B cell (primary cell): ENCODE results near the gene PTPRG. TPM values are rescaled to one million over a fixed set of nuclear protein-coding genes. Genes with fewer than 3 reads are reported as not detected.
"Not testable (repeated sequence)": the region's sequence is repeated elsewhere in the genome, so short reads cannot be mapped to it uniquely, and the experiment has no call there.

ENCODE experiments used
- ATAC-seq: fragments of 200-7000 bp; cut with Tn5 transposase; one replicate; pipeline ENCODE4 v1.10.0; 2021; ENCODE audit warnings: low read depth, mild to moderate bottlenecking, moderate number of reproducible peaks, moderate library complexity
- CTCF ChIA-PET: fragments of 350-600 bp; sonication (Branson Sonifier 250); formaldehyde crosslinking; loops from one replicate; lab custom pipeline; 2021; ENCODE audit warnings: antibody characterized with exemption, inconsistent platforms; lab: Charles Lee
- POLR2A ChIA-PET: fragments of 350-600 bp; sonication (Branson Sonifier 250); formaldehyde crosslinking; loops from one replicate; lab custom pipeline; 2021; ENCODE audit warnings: antibody characterized with exemption; lab: Charles Lee
- DNase-seq: peaks from one replicate; pipeline ENCODE4 v3.0.0; 2013
- H2AFZ ChIP-seq: 2 replicates; pipeline ENCODE4 v1.6.1; 2012; ENCODE audit warnings: mild to moderate bottlenecking, low read depth, low read length; ENCODE audit not compliant: insufficient read depth, poor library complexity, severe bottlenecking
- H3K27ac ChIP-seq, 2 donors: 1 replicate in 1 of 2; 2 replicates in 1 of 2; pipeline ENCODE4 v1.5.1; 2012 to 2013; ENCODE audit warnings: low read length in 2 of 2, mild to moderate bottlenecking in 2 of 2, moderate library complexity in 1 of 2
- H3K27me3 ChIP-seq, 4 experiments: fragments of 200-600 bp in 1 of 4; sonication (generic) in 1 of 4; replicated peaks in 1 of 4; 1 replicate in 2 of 4; 2 replicates in 2 of 4; pipeline versions ENCODE4 v1.6.1 to v1.7.0; 2013 to 2016; ENCODE audit warnings: low read length in 3 of 4, mild to moderate bottlenecking in 2 of 4, mixed read lengths in 1 of 4, moderate library complexity in 1 of 4; ENCODE audit not compliant: insufficient read depth in 4 of 4, control insufficient read depth in 3 of 4; ENCODE audit errors: control extremely low read depth in 1 of 4
- H3K36me3 ChIP-seq, 2 experiments: replicated peaks in 1 of 2; 1 replicate in 1 of 2; 2 replicates in 1 of 2; pipeline versions ENCODE4 v1.6.1 to v1.7.1; 2013; ENCODE audit warnings: low read length in 1 of 2; ENCODE audit not compliant: insufficient read depth in 2 of 2, control insufficient read depth in 1 of 2; ENCODE audit errors: control extremely low read depth in 1 of 2, extremely low read depth in 1 of 2
- H3K4me1 ChIP-seq, 2 donors: fragments of 200-600 bp in 1 of 2; sonication (generic) in 1 of 2; 1 replicate in 1 of 2; 2 replicates in 1 of 2; pipeline versions ENCODE4 v1.5.1 to v1.6.1; 2013 to 2017; ENCODE audit warnings: low read length in 2 of 2; ENCODE audit not compliant: control insufficient read depth in 2 of 2, insufficient read depth in 2 of 2
- H3K4me2 ChIP-seq: replicated peaks from 2 replicates; pipeline ENCODE3; 2012; ENCODE audit warnings: mild to moderate bottlenecking, low read depth, low read length; ENCODE audit not compliant: poor library complexity, severe bottlenecking
- H3K4me3 ChIP-seq, 5 experiments: fragments of 200-600 bp in 1 of 5; sonication (generic) in 1 of 5; 1 replicate in 3 of 5; 2 replicates in 2 of 5; pipeline versions ENCODE4 v1.5.1 to v1.7.0; 2011 to 2016; ENCODE audit warnings: low read length in 4 of 5, mild to moderate bottlenecking in 4 of 5, low read depth in 2 of 5, control low read depth in 1 of 5, moderate library complexity in 1 of 5; ENCODE audit not compliant: insufficient read depth in 1 of 5; ENCODE audit errors: control extremely low read depth in 1 of 5, extremely low read depth in 1 of 5
- H3K79me2 ChIP-seq: fragments of 200-600 bp; sonication (generic); one replicate; pipeline ENCODE4 v1.6.0; 2016; ENCODE audit warnings: low read length; ENCODE audit not compliant: control insufficient read depth, insufficient read depth
- H3K9ac ChIP-seq: fragments of 200-600 bp; sonication (generic); 2 replicates; pipeline ENCODE4 v1.6.1; 2017; ENCODE audit warnings: mild to moderate bottlenecking, low read length, moderate library complexity
- H3K9me3 ChIP-seq, 3 donors: one replicate each; pipeline versions ENCODE4 v1.6.1 to v1.7.1; 2013; ENCODE audit warnings: low read length in 2 of 3; ENCODE audit not compliant: control insufficient read depth in 2 of 3, insufficient read depth in 1 of 3; ENCODE audit errors: control extremely low read depth in 1 of 3
- H4K20me1 ChIP-seq: 2 replicates; pipeline ENCODE4 v1.6.0; 2012; ENCODE audit warnings: mild to moderate bottlenecking, low read length; ENCODE audit not compliant: insufficient read depth, control insufficient read depth, poor library complexity, severe bottlenecking
- H3K27ac Mint-ChIP-seq: one replicate; pipeline ENCODE4 v1.8.0; 2021; ENCODE audit warnings: mixed read lengths
- H3K27me3 Mint-ChIP-seq: one replicate; pipeline ENCODE4 v1.8.0; 2021; ENCODE audit warnings: mixed read lengths
- H3K4me1 Mint-ChIP-seq: one replicate; pipeline ENCODE4 v1.8.0; 2021; ENCODE audit warnings: mixed read lengths
- H3K4me3 Mint-ChIP-seq: one replicate; pipeline ENCODE4 v1.8.0; 2021; ENCODE audit warnings: mixed read lengths
- H3K9me3 Mint-ChIP-seq: one replicate; pipeline ENCODE4 v1.8.0; 2022; ENCODE audit warnings: mixed read lengths; ENCODE audit not compliant: insufficient read depth
- EZH2 ChIP-seq: IDR thresholded peaks from 2 replicates; pipeline ENCODE4 v1.6.1; 2012; ENCODE audit warnings: borderline replicate concordance, low read depth, mild to moderate bottlenecking, moderate library complexity, low read length; ENCODE audit not compliant: insufficient read depth, poor library complexity, severe bottlenecking
- WGBS: methylation state at CpG from one replicate; pipeline ENCODE4 v1.1.5; 2013; ENCODE audit warnings: missing lambda C conversion rate; ENCODE audit not compliant: insufficient coverage; 5-methylcytosine and 5-hydroxymethylcytosine counted together
- intact Hi-C: fragments of 100-400 bp; cut with micrococcal nuclease; formaldehyde crosslinking; loops from one replicate; pipeline ENCODE4 v1.10.0; 2022
- polyA plus RNA-seq: library from polyadenylated mRNA; depleted of rRNA; stranded (reverse); fragments of >200 nt; gene quantifications from 2 replicates; pipeline ENCODE4 v1.2.3, GENCODE V29; 2012
- total RNA-seq, 2 donors: library from RNA; stranded (reverse); fragments of 120-200 nt in 1 of 2; gene quantifications; 1 replicate in 1 of 2; 2 replicates in 1 of 2; pipeline versions ENCODE4 v1.2.3 to v1.2.4, GENCODE V29; 2013 to 2022
- TF ChIP-seq, protein P1 (sequence below): fragments of 200-600 bp; IDR thresholded peaks from one replicate; pipeline ENCODE4 v1.8.0; 2022; ENCODE audit warnings: antibody characterized with exemption, mild to moderate bottlenecking

Gene PTPRG
- total and polyA plus RNA-seq, 2 donors (not counting 1 experiment from before 2014, with no cell fraction given) = 0.12 to 1.3 TPM

DNA sequence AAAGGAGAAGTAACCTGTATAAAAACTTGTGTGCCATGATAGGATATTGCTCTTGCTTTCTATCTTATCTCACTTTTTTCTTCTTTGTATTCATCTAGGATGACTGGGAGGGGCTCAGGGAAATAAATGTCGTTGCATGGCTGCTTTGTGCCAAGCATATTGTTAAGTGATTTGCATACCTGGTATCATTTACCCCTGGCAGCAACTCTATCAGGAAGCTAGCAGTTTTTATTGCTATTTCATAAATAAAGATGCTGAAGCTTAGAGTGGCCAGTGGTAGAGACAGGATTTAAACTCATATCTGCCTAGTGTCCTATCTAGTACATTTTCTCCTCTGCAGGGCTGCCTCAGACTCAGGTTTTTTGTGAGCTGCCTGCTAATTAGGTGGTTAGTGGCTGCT lies 253.3 kb downstream of the PTPRG start:
- no peaks in the 10 kb centered on the region for H3K4me1 Mint-ChIP-seq
- H3K36me3 ChIP-seq = no peaks in the 10 kb centered on the region
- no peak overlapping the region for H3K9ac ChIP-seq
- H3K27me3 ChIP-seq = no peaks in the 10 kb centered on the region
- CTCF ChIA-PET = no interaction called here
- H3K27me3 Mint-ChIP-seq = no peaks in the 10 kb centered on the region
- WGBS = no CpG with 5 or more reads among the region's 1 CpG
- no peaks in the 10 kb centered on the region for H3K79me2 ChIP-seq
- no peak overlapping the region for H3K4me3 ChIP-seq
- POLR2A ChIA-PET = no interaction called here
- TF ChIP-seq, protein P1, sequence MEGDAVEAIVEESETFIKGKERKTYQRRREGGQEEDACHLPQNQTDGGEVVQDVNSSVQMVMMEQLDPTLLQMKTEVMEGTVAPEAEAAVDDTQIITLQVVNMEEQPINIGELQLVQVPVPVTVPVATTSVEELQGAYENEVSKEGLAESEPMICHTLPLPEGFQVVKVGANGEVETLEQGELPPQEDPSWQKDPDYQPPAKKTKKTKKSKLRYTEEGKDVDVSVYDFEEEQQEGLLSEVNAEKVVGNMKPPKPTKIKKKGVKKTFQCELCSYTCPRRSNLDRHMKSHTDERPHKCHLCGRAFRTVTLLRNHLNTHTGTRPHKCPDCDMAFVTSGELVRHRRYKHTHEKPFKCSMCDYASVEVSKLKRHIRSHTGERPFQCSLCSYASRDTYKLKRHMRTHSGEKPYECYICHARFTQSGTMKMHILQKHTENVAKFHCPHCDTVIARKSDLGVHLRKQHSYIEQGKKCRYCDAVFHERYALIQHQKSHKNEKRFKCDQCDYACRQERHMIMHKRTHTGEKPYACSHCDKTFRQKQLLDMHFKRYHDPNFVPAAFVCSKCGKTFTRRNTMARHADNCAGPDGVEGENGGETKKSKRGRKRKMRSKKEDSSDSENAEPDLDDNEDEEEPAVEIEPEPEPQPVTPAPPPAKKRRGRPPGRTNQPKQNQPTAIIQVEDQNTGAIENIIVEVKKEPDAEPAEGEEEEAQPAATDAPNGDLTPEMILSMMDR = no peak
- no peak for TF ChIP-seq EZH2
- H3K4me3 Mint-ChIP-seq = no peak overlapping the region
- intact Hi-C loops = no loop called here
- H2AFZ ChIP-seq = no peak overlapping the region
- H3K27ac ChIP-seq = no peak overlapping the region
- peaks cover 0 to 2% (median 2%) of the 10 kb centered on the region in 3 donors for H3K9me3 ChIP-seq
- no peak overlapping the region for H3K27ac Mint-ChIP-seq
- H4K20me1 ChIP-seq = no peaks in the 10 kb centered on the region
- H3K4me1 ChIP-seq = no peaks in the 10 kb centered on the region
- no peak for ATAC-seq
- no peaks in the 10 kb centered on the region for H3K9me3 Mint-ChIP-seq
- H3K4me2 ChIP-seq = no peak overlapping the region
- DNase-seq = no peak

DNA sequence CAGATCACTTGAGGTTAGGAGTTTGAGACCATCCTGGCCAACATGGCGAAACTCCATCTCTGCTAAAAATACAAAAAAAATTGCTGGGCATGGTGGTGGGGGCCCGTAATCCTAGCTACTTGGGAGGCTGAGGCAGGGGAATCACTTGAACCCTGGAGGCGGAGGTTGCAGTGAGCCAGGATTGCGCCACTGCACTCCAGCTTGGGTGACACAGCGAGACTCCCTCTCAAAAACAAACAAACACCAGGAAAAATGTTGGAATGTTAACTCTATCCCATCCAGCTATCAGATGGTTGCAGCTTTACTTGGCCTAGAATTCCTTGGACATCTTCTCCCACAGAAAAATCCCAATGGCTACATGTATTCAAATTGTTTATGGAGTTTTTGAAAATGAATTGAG lies 254.9 kb downstream of the PTPRG start:
- ATAC-seq, H3K27ac ChIP-seq, H3K27me3 Mint-ChIP-seq, H3K4me1 Mint-ChIP-seq, H3K4me1 ChIP-seq, H3K9me3 ChIP-seq, H4K20me1 ChIP-seq, H3K79me2 ChIP-seq, H3K4me3 Mint-ChIP-seq, intact Hi-C loops, H3K4me2 ChIP-seq, H3K9me3 Mint-ChIP-seq, H3K27me3 ChIP-seq, DNase-seq, H3K9ac ChIP-seq, H2AFZ ChIP-seq, POLR2A ChIA-PET, H3K4me3 ChIP-seq, H3K27ac Mint-ChIP-seq, CTCF ChIA-PET, H3K36me3 ChIP-seq: not testable (repeated sequence)
- WGBS = 95% methylated on average over 3 of the region's 5 CpGs
